Measurements from ENCODE around the gene PROK1.

The PROK1 gene

DNA sequence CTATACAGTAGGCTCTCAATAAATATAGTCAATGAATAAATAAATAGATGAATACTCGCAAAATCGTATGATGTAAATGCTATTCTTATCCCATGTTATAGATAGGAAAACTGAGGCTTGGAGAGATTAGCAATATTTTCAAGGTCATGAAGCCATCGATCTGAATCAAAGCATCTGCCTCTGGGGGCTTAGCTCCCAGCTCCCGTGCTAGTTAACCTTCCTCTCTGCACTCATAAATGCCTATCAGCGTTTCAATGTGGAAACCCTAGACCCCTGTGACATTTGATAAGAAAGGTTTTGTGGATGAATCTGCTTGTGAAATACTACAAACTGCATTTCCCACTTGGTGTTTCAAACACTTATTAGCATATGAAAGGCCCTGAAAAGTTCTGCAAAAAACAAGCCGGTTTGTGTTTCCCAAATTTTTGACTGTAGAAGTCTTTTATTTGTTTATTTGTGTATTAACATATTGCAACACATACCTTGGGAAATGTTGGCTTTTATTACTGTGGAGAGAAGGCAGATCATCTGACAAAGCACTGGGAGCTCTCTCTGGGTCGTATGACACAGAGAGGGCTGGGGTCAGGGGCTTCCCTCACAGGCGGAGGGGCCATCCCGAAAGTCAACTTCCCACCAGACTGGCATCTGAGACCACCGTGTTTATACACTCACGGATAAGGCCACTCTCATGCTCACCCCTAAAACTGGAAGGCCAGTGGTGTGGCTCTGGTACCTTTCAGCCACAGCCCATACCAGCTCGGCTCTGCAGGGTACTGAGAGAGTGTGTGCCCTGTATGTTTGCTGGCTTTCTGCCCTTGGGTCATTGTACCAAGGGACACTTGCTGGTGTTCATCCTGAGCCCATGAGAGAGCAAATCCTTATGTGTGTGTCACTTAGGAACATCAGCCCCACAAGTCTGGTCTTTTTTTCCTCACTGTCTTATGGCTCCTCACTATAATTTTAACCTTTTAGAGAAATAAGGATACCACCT is 993 bp upstream of the PROK1 start:
- no peaks in the 10 kb centered on the region for H3K4me1 ChIP-seq (ENCODE audit: insufficient read depth, low read length)
- H3K27me3 ChIP-seq (ENCODE audit: insufficient read depth, low read length, poor library complexity), result peaks cover 66% of the 10 kb centered on the region
- TF ChIP-seq, protein P1, sequence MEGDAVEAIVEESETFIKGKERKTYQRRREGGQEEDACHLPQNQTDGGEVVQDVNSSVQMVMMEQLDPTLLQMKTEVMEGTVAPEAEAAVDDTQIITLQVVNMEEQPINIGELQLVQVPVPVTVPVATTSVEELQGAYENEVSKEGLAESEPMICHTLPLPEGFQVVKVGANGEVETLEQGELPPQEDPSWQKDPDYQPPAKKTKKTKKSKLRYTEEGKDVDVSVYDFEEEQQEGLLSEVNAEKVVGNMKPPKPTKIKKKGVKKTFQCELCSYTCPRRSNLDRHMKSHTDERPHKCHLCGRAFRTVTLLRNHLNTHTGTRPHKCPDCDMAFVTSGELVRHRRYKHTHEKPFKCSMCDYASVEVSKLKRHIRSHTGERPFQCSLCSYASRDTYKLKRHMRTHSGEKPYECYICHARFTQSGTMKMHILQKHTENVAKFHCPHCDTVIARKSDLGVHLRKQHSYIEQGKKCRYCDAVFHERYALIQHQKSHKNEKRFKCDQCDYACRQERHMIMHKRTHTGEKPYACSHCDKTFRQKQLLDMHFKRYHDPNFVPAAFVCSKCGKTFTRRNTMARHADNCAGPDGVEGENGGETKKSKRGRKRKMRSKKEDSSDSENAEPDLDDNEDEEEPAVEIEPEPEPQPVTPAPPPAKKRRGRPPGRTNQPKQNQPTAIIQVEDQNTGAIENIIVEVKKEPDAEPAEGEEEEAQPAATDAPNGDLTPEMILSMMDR (IDR thresholded peaks at IDR 0.05; ENCODE audit: borderline replicate concordance, extremely low read depth, low read length, poor library complexity, severe bottlenecking), result no peak
- TF ChIP-seq EZH2 (IDR thresholded peaks at IDR 0.05; ENCODE audit: borderline replicate concordance, low read depth, low read length, severe bottlenecking), result no peak
- no peak overlapping the region for H3K4me2 ChIP-seq (ENCODE audit: insufficient read depth, low read length)
- H3K4me3 ChIP-seq (ENCODE audit: low read depth in 1 of 2, low read length in 2 of 2), result no peak overlapping the region
- H3K36me3 ChIP-seq (ENCODE audit: insufficient read depth, low read length), result no peaks in the 10 kb centered on the region
- H3K27ac ChIP-seq (ENCODE audit: low read length), result no peak overlapping the region
- DNase-seq (no peak), ATAC-seq (ENCODE audit: insufficient read depth, low read depth) (no peak)
- H4K20me1 ChIP-seq (ENCODE audit: insufficient read depth, low read length), result peaks cover 5% of the 10 kb centered on the region; the same call in 1 of the 2 replicates
- no peak overlapping the region for H2AFZ ChIP-seq (ENCODE audit: low read depth, low read length)
- H3K9me3 ChIP-seq (ENCODE audit: insufficient read depth, low read length, severe bottlenecking), result no peaks in the 10 kb centered on the region
- H3K9ac ChIP-seq (ENCODE audit: low read depth, low read length), result no peak overlapping the region
- no peaks in the 10 kb centered on the region for H3K79me2 ChIP-seq (ENCODE audit: insufficient read depth, low read length)

DNA sequence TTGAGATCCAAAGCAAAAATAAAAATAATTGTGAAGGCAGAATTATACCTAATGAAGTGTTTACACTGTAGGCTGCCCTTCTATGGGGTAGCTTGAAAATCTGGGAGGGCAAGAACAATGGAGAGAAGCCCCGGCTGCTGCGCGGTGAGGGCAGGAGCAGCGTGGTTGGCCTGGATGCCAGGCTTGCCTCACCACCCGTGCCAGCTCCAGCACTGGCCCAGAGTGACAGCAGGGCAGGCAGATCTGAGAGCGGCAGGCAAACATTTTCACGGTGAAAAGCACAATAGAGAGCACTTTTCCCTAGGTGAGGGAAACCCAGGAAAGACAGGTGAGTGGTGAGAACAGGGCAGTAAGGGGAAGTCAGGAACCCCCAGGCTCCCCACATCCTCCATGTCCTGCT is 1.4 kb downstream of the PROK1 start:
- Histone ChIP-seq H3K27me3 (ENCODE audit: insufficient read depth, low read length, poor library complexity) (peaks cover 60% of the 10 kb centered on the region), H3K9ac (ENCODE audit: low read depth, low read length) (no peak overlapping the region), H3K27ac (ENCODE audit: low read length) (no peak overlapping the region), H3K79me2 (ENCODE audit: insufficient read depth, low read length) (no peaks in the 10 kb centered on the region), H3K36me3 (ENCODE audit: insufficient read depth, low read length) (no peaks in the 10 kb centered on the region), H4K20me1 (ENCODE audit: insufficient read depth, low read length) (peaks cover 5% of the 10 kb centered on the region; the same call in 1 of the 2 replicates), H2AFZ (ENCODE audit: low read depth, low read length) (no peak overlapping the region), H3K4me3 (ENCODE audit: low read depth in 1 of 2, low read length in 2 of 2) (no peak overlapping the region), H3K9me3 (ENCODE audit: insufficient read depth, low read length, severe bottlenecking) (no peaks in the 10 kb centered on the region), H3K4me1 (ENCODE audit: insufficient read depth, low read length) (no peaks in the 10 kb centered on the region), H3K4me2 (ENCODE audit: insufficient read depth, low read length) (no peak overlapping the region)
- DNase-seq (no peak), ATAC-seq (ENCODE audit: insufficient read depth, low read depth) (no peak)
- TF ChIP-seq EZH2 (IDR thresholded peaks at IDR 0.05; ENCODE audit: borderline replicate concordance, low read depth, low read length, severe bottlenecking), result no peak
- TF ChIP-seq, protein P1 (IDR thresholded peaks at IDR 0.05; ENCODE audit: borderline replicate concordance, extremely low read depth, low read length, poor library complexity, severe bottlenecking), result no peak

DNA sequence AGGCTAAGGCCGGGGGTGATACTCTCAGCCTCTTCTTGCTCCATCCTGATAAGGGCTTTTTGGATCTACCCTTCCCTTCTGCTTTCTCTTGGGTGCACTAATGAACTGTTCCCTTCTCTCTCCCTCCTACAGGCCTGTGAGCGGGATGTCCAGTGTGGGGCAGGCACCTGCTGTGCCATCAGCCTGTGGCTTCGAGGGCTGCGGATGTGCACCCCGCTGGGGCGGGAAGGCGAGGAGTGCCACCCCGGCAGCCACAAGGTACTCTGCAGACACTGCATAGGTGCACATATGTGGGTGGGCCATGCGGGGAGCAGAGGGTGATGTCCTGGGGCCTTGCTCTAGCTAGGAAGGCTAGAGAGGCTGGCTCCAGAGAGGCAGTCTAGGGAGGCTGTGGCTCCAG is 2.9 kb downstream of the PROK1 start:
- Histone ChIP-seq H3K4me1 (ENCODE audit: insufficient read depth, low read length) (no peaks in the 10 kb centered on the region), H3K27ac (ENCODE audit: low read length) (no peak overlapping the region), H3K27me3 (ENCODE audit: insufficient read depth, low read length, poor library complexity) (peaks cover 50% of the 10 kb centered on the region), H3K9ac (ENCODE audit: low read depth, low read length) (no peak overlapping the region), H3K4me3 (ENCODE audit: low read depth in 1 of 2, low read length in 2 of 2) (no peak overlapping the region), H3K9me3 (ENCODE audit: insufficient read depth, low read length, severe bottlenecking) (no peaks in the 10 kb centered on the region), H3K36me3 (ENCODE audit: insufficient read depth, low read length) (no peaks in the 10 kb centered on the region), H3K4me2 (ENCODE audit: insufficient read depth, low read length) (no peak overlapping the region), H2AFZ (ENCODE audit: low read depth, low read length) (no peak overlapping the region), H4K20me1 (ENCODE audit: insufficient read depth, low read length) (peaks cover 5% of the 10 kb centered on the region; the same call in 1 of the 2 replicates), H3K79me2 (ENCODE audit: insufficient read depth, low read length) (no peaks in the 10 kb centered on the region)
- DNase-seq (no peak), ATAC-seq (ENCODE audit: insufficient read depth, low read depth) (no peak)
- TF ChIP-seq, protein P1 (IDR thresholded peaks at IDR 0.05; ENCODE audit: borderline replicate concordance, extremely low read depth, low read length, poor library complexity, severe bottlenecking), result no peak
- TF ChIP-seq EZH2 (IDR thresholded peaks at IDR 0.05; ENCODE audit: borderline replicate concordance, low read depth, low read length, severe bottlenecking), result no peak
